GM11168 (cell line): ENCODE data around the gene LCE3D.

Experiments
- in situ Hi-C: fragments of 300-500 bp; cut with MboI; formaldehyde crosslinking; loops from one replicate; pipeline ENCODE4 v1.12.0; 2022; ENCODE audit warnings: low sequenced_read_pairs; ENCODE audit not compliant: unreplicated experiment

LCE3D gene

GRCh38 chr1:152533327-152533938, 46.9 kb downstream of the LCE3D start:
- in situ Hi-C loops, result no loop called here
